Erythroblast (primary cell): ENCODE results near the gene ARSA.

Experiments used
- GATA1 ChIP-seq: IDR thresholded peaks from 2 replicates; pipeline ENCODE4 v1.6.1; 2011; ENCODE audit warnings: low read depth, mild to moderate bottlenecking, control low read depth, low read length, moderate library complexity
- POLR2A ChIP-seq: IDR thresholded peaks from 2 replicates; pipeline ENCODE4 v1.6.1; 2011; ENCODE audit warnings: mild to moderate bottlenecking, low read length

DNA sequence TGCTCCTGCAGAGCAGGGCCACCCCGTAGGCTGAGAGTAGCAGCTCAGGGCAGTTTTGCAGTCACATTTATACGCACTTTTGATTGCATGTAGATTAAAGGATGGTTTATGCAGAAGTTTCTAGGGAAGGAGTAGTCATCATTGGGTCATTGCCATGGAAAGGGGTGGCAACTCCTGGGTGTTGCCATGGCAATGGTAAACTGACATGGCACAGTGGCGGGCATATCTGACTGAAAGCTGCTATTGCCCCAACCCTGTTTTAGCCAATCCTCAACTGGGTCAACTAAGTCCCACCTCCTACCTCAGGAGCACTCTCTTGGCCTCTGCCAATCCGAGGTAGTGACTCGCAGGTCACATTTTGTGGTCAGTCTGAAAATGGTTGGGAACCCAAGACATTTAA lies 2.4 kb upstream of the ARSA start:
- TF ChIP-seq POLR2A (no peak), GATA1 (no peak)
